ENCODE data around the gene SLC5A5.
A peak's percentile ranks its signal among the peaks of the same experiment; 100 is the strongest.

Gene SLC5A5

DNA sequence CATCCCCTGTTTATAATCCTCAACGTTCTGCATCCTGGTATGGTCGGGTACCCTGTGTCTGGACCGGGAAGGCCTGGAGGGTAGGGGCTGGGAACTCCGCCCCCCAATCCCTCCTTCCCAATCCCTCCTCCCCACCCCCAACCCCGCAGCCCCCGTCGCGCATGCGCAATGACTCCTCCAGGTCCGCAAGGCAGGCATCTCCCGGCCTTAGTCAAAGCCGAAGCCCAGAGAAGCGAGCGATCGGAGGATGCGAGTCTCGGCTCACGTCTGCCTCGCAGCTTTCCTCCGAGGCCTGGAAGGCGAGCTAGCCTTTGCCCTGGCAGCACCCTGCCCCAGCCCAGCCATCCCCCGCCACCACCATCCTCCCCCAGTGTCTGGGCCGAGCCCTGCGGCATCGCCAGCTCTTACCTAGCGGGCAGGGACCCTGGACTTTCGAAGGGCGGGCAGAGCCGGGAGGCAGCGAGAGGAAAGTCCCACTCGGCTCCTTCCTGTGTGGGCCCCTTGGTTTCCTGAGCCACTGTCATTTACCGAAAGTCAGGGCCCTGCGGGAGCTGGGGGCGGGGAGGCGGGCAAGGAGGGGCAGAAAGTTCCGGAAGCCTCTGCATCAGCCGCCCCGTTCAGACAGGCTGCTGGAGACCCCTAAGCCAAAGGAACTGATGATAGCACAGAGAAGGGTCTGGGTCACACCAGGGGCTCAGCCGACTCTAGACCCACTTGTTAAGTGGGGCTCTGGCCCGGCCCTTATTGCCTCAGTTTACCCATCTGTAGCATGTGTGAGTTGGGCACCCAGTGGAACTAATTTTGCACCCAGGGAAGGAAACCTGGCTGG lies 24.0 kb upstream of the SLC5A5 start, which contains the start of gene JAK3:
TSS of gene JAK3 (minus strand) at position 445 of the 829 bp plus-strand sequence. CDS start 3,565 bp downstream, outside the sequence.
- DNase-seq: peak; percentile 95

DNA sequence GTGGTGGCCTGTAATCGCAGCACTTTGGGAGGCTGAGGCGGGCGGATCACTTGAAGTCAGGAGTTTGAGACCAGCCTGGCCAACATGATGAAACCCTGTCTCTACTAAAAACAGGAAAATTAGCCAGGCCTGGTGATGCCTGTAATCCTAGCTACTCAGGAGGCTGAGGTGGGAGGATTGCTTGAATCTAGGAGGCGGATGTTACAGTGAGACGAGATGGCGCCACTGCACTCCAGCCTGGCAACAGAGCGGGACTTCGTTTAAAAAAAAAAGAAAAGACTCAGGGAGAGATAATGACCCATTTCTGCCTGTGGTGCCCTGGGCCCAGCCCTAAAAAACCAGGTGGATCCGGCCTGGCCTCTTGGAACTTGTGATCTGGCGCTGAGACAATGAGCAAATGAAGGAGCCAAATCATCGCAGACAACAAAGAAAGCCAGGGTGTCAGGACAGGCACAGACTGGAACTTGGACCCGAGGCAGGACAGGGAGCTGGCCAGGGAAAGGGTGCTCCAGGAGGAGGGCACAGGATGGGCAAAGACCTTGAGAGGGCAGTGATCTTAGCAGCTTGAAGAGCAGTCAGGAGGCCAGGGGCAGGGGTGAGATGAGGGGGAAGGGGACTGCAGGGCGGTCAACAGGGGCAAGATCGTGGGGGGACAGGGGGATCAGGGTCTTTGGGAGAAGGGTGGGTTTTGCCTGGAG lies 23.0 kb upstream of the SLC5A5 start:
- DNase-seq: no peak

DNA sequence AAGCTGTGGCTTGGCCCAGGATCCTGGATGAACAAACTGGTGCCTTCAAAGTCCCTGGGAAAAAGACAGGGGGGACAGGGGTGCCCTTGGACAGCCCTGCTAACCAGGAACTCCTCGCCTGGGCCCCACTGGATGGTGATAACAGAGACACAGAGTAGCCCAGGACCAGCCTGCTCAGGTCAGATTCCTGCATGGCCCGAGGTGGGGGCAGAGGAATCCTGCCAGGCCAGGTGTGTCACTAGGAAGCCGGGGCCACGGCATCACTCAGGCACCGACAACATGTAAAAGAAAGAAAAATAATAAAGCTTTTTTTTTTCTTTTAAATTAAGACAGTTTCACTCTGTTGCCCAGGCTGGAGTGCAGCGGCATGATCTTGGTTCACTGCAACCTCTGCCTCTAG lies 17.7 kb upstream of the SLC5A5 start:
- DNase-seq: no peak

DNA sequence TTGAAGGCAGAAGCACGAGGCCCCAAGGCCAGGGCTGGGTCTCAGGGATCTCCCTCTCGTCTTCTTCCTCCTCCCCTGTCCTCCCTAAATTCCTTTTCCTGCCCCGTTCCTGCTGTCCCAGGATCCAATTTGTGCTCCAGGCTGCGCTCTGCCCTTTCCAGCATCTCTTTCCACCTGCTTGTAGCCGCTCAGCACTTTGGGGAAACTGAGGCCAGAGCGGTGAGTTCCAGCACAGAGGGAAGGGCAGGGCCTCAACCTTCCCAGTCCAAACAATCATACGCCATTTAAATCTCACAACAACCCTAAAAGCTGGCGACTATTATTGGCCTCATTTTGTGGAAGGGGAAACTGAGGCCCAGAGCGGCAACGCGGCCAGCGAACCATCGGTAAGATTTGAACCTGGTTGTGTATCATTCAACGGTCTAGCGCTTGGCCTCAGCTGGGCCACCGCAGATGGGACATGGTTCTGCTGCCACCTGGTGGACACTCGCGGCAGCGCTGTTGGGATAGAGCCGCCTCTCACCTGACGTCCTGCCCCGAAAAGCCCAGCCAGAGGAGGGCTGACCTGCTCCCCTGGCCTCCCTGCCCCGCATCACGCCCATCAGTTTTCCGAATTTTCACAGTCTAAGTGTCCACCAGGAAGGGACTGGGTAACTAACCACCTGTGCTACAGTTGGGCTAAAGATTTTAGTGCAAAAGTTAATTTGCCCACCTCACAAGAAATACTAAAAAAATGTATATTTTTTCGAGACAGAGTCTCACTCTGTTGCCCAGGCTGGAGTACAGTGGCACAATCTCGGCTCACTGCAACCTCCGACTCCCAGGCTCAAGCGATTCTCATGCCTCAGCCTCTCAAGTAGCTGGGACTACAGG lies 16.2 kb upstream of the SLC5A5 start:
- peak; percentile 99 for DNase-seq

DNA sequence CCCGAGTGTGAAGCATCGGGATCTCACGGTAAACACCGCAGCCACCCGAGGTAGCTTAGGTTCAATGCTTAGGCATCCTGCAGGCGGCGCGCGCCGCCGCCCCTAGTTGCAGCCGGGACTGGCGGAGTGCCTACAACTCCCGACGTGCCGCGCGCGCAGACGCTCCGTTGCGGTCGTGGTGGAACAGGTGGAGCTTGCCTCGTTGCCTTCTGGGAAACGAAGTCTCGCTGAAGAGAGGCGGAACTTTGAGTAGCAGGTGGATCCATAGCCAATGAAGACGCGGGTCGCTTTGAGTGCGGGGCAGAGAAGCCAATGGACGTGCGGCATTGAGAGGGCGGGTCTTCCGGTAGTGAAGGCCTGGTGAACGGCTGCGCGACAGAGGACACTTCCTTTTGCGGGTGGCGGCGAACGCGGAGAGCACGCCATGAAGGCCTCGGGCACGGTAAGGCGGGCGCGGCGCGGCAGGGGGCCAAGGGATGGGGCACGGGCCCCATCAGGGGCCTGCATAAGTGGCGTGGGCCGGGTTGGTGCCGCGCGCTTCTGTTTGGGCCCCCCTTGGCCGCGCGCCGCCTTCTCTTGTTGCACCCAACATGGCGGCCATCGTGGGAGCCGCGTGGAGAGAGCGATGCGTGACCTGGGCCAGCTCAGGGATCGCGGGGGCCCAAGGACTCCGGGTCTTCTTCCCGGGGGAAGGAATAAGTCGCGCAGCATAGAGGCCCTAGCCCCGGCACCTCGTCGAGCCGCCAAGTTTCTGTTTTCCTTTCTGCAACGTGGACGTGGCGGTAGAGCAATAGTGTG lies 12.0 kb upstream of the SLC5A5 start, which contains the start of gene RPL18A:
TSS of gene RPL18A (plus strand) at position 378 of the 798 bp plus-strand sequence. CDS start at position 425, 47 bp downstream.
- DNase-seq: peak; percentile 98

DNA sequence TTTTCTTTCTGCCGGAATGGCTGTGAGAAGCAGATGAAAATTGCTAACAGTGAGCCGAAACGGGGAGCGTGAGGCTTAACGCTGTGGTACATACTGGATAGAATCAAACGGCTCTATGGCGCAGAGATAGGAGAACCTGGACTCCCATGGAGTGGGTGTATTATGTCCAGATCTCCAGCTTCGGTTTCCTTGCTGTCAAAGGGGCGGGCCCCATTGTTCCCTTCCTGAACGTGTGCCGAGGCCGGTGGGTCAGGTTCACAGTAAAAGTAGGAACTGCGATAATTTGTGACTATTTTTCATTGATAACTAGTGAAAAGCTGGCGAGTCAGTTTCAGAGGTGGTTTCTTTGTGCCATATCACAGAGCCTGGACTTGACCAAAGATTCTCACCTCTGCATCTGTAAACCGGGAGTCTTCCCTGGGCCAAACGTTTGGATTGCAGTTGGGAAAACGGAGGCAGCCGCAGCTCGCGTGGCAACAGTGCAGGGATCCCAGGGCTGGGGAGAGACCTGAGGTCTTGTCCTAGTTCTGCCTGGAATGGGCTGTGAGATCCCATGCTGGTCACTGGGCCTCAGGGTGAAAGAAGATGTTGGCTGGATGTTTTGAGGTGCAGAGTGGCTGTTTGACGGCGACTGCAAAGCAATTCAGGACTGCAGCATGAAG lies 11.3 kb upstream of the SLC5A5 start:
- DNase-seq: peak; percentile 77

DNA sequence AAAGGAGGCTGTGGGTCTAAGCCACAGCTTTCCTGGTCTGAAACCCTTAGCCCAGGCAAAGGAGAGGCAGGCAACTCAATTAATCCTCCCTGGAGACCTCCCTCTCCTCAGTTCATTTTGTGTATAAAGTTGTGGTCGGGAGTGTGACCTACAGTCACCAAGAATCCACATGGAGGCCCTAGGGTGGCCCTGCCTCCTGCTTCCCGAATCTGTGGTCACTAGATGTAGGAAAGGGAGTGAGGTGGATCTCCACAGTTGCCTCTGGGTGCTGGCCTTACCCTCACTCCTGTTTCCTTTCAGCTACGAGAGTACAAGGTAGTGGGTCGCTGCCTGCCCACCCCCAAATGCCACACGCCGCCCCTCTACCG lies 10.8 kb upstream of the SLC5A5 start:
- peak; percentile 70 for DNase-seq

DNA sequence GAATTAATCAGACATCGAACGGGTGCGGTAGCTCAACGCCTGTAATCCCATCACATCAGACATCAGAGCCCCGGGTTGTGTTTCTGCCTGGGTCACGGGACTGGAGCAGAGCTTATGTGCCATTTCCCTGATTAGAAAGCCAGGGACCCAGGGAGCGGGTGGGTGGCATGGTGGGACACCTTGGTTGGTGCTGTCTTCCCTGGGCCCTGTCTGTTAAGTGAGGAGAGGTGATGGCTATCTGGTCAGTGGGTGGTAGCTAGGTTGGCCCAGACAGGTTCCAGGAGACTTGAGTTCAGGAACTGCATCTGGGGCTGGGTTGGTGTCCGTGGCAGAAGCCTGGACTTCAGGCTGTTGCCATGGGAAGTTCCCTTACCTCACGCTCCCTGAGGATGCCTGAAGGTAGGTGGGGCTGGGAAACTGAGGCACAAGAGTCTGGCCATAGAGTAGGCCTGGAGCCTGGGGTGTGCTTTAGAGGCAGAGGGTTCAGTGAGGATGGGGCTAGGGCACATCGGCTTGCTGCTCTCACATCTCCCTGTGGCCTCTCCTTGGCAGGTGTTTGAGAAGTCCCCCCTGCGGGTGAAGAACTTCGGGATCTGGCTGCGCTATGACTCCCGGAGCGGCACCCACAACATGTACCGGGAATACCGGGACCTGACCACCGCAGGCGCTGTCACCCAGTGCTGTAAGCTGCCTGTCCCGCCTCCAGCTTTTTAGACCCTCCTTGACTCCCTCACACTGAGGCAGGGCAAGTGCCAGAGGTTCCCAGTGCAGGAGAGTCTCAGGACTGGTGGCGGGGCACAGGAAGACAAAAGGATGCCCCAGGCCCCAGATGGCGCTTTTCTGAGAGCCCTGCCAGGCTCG lies 10.0 kb upstream of the SLC5A5 start:
- DNase-seq: peak; percentile 70

DNA sequence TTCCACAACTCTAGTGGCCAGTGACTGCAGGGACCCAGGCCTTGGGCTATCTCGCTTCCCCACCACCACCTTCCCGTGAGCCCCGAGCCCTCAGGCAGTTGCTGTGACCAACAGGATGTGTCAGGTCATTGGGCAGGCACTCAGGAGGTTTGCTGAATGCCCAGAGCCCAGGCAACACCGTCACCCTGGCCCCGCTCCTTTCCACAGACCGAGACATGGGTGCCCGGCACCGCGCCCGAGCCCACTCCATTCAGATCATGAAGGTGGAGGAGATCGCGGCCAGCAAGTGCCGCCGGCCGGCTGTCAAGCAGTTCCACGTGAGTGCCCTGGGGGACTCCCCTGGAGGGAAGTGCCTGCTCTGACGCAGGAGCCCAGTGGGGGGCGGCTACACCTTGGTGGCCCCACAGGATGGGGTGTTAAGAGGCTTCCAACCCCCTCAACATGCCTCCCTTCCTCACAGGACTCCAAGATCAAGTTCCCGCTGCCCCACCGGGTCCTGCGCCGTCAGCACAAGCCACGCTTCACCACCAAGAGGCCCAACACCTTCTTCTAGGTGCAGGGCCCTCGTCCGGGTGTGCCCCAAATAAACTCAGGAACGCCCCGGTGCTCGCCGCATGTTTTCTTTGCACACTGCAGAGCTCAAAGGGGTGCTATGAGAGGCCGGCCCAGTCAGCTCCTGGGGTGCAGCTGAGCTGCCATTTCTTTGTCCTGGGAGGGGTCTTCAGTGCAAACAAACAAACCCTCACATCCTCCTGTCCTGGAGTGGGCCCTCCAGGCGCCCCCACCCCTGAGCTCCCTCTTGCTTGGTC lies 8.8 kb upstream of the SLC5A5 start:
- DNase-seq: no peak

DNA sequence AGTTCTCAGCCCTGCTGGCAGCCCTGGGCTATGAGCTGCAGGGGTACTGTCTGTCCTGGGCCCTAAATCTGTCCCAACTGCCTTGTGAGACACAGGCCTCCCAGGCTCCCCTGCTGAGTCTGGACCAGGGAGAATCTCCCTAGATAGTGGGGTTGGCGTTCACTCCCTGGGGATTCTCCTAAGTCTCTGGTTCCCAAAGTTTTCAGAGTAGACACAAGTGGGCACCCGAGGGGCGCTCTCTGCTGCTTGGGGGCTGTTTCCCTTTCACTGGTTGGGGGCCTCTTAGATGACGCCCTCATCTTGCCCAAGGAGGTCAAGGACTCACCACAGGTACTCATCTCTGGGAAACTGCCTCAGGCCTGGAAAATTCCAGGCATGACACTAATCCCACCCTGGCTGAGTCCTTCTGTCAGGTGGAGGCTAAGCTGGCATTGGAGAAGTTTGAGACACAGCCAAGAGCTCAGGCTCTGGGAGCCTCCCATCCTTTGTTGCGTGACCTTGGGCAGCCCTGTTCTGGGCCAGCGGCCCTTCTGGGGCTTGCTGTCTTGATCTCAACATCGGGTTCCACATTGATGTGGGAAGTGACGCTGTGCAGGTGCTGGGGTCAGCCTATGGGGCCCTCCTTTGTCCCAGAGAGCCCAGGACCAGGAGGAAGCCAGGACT lies 8.1 kb upstream of the SLC5A5 start:
- DNase-seq: peak; percentile 68

DNA sequence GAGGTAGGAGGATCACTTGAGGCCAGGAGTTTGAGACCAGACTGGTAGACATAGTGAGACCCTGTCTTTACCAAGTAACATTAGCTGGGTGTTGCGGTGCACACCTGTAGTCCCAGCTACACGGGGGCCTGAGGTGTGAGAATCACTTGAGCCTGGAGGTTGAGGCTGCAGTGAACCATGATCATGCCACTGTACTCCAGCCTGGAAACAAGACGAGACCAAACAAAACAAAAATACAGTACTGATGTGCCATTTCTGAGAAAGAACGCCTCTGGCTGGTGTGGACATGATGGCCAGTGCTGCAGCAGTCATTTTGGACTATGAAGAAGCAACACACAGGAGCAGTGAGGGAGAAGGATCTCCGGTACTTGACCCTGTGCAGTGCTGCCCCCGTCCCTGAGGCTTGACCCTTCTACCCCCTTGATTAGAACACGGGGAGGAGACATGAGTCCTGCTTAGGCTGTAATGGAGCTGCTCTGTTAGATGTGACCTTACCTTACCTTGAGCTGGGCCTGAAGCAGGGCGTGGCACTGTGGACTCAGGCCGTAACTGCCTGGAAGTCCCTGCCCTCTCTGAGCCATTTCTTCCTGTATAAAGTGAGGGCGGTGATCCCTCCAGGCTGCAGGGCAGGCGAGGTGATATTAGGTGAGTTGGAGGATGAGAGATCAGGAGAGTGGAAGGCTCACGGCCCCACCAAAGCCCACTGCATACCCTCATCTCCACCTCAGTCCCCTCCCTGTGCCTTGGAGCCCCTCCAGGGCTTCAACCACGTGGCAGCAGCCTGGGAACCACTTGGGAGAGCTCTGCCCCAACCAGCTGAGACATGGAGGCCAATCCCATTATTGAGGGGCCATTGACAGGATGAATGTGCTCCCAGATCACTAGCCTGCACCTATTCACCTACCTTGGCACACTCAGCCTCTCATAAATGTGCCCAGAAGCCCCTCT lies 6.1 kb upstream of the SLC5A5 start:
- DNase-seq: peak; percentile 81

DNA sequence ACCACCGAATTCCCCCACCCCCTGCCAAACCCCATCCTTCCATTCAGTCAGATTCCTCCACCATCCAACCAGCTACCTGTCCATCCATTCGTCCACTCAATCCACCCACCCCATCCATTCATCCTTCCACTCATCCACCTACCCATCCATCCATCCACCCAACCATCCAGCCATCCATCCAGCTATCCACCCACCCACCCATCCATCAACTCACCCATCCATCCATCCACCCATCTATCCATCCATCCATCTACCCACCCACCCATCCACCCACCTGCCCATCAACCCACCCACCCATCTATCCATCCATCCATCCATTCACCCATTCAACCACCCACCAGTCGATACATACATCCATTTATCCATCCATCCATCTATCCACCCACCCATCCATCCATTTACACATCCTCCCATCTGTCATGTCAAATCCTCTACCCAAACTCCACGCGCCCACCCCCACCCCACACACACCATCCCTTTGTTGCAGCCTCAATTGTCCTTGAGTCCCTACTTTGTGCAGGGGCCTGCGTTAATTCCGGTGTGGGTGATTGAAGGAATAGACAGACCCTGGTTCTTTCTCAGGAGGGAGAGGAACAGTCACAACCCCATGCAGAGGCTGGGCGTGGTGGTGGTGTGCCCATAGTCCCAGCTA lies 5.3 kb upstream of the SLC5A5 start:
- DNase-seq: no peak

DNA sequence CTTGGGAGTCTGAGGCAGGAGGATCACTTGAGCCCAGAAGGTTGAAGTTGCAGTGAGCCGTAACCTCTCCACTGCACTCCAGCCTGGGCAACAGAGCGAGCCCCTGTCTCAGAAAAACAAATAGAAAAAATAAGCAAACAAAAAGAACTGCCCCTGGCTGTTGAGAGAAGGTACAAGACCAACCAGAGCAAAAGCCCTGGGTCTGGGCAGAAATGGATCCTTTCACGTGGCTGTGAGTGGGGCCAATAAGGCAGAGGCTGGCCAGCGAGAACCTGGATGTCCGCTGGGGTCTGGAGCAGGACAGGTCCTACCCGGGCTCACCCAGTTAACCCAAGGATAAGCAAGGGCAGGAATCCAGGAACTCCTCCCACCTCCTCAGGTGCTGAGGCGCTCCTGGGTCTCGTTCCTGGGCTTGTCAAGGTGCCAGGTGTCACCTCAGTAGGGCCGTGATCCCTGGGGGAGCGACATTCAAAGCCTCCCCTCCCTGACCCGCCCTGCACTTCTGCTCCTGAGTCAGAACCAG lies 4.7 kb upstream of the SLC5A5 start:
- DNase-seq: no peak

DNA sequence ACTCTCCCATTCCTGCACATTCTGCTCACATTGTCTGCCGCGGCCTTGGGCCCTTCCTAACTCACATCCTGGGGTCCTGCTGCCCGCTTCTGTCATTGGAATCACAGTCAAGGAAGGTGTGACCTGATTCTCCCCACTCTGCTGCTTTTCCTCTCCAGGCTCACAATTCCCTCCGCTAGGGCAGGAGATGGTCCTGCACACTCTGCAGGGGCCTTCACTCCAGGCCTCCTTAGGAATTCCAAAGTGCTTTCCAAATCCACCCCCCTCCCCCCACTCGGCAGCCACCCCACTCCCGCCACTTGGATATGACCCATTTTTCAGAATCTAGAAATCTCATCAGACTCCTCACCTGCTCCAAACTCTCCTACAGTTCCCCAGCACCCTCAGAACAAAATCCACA lies 3.1 kb upstream of the SLC5A5 start:
- DNase-seq: no peak

DNA sequence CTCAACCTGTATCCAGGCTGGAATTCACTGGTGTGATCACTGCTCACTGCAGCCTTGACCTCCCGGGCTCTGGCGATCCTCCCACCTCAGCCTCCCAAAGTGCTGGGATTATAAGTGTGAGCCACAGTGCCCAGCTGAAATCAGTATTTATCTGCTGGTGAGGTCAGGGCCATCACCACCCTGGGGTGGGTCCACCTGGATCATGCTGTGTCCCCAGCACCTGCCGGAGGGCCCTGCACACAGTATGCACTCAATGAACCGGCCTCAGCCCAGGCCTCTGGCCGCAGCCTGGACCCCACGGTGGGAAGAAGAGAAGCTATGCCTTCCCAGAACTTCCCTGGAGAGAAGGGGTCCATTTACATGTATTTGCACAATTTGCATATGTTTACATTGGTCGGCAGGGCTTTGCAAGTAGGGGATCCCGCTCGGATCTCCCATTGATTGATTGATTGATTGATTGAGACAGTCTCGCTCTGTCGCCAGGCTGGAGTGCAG lies 2.6 kb upstream of the SLC5A5 start:
- no peak for DNase-seq

DNA sequence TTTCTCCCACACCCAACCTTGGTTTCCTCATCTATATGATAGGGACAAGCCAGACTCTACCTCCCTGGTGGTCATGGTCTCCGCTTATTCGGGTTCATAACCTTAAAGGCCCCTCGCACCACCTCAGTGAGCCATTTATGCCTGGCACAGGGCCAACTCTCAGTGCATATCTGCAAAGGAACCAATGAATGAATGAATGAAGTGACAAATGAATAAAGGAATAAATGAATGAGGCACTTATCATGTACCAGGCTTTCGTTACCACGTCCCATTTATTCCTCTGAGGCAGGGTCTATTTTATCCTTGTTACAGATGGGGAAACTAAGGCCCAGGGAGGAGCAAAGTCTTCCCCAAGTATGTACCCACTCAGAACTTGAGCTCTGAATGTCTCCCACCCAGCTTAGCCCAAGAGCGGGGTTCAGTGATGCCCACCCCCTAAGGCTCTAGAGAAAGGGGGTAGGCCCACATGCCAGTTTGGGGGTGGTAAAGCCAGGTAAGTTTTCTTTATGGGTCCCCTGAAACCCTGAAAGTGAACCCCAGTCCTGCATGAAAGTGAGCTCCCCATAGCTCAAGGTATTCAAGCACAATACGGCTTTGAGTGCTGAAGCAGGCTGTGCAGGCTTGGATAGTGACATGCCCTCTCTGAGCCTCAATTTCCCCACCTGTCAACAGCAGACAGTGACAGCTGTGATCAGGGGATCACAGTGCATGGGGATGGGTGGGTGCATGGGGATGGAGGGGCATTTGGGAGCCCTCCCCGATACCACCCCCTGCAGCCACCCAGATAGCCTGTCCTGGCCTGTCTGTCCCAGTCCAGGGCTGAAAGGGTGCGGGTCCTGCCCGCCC lies 490 bp upstream of the SLC5A5 start:
- no peak for DNase-seq

All from activated CD8-positive, alpha-beta memory T cell treated with anti-CD3 and anti-CD28 coated beads for 24 hours (primary cell).